GM19043 (cell line): ENCODE data around the gene TXNRD3.
"Not testable (repeated sequence)": the region's sequence is repeated elsewhere in the genome, so short reads cannot be mapped to it uniquely, and the experiment has no call there.

Experiments used
- ATAC-seq: cut with Tn5 transposase; IDR thresholded peaks from one replicate; pipeline ENCODE4 v1.9.1; 2021; ENCODE audit warnings: low read depth; ENCODE audit not compliant: unreplicated experiment

The TXNRD3 gene

DNA sequence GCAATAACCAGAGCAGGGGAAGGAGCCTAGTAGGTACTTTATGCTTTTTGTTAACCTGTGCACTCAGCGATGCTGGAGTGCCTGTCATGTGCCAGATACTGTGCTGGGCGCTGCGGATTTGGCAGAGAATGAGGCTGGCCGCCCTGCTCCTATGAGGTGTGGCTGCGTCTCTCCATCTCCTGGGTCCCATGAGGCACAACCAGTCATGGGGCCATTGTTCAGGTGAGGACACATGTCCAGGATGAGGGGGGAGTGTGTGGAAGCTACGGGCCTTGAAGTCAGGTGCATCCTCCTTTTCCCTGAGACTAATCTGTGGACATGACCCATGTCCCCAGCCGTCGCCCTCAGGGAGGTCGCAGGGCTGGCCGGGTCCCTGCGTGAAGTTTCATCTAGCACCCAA is 963 bp upstream of the TXNRD3 start:
- no peak for ATAC-seq

DNA sequence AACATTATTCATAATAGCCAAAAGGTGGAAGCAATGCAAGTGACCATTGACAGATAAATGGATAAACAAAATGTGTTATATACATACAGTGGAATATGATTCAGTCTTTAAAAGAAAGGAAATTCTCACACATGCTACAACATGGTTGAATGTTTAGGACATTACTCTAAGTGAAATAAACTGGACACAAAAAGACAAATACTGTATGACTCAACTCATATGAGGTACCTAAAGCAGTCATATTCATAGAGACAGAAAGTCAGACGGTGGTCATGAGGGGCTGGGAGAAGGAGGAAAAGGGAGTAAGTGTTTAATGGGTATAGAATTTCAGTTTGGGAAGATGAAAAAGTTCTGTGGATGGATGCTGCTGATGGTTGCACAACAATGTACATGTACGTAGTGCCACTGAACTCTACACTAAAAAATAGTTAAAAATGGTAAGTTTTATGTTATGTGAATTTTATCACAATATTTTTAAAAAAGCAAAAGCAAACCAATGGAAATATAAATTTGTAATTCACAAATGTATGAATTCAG is 5.3 kb downstream of the TXNRD3 start:
- no peak for ATAC-seq

DNA sequence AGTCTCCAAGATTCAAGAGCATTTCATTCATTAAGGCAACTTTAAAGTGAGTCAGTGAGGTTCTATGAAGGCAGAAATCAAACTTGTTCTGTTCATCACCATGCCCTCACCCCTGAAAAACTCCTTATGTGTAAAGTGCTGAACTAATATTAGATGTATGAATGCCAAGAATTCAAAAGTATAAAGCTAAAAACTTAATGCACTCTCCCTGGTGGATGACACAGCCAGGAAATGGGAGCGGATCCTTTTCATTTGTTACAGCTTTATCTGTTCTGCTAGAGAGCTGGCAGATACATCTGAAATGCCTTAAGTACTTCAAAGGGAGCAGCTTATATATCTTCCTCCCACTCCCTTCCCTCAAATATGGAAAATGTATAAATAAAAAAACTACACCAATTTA is 8.2 kb downstream of the TXNRD3 start:
- no peak for ATAC-seq

DNA sequence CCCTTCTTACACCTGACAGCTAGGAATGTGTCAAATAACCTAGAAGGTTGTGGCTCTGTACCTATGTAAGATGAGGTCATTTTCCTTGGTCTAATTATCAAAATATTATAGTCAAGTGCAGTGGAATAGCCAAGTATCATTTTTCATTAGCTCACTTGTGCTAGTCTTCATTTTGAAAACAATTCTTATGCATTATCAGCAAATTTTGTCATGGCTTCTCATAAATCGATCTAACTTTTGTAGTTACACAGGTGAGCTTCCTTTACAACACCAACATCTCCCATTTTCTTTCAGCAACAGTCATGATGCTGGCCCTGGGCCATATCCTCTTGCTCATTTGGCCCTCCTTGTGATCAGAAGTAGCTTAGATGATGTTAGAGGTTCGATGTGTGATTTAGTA is 10.3 kb downstream of the TXNRD3 start:
- no peak for ATAC-seq

DNA sequence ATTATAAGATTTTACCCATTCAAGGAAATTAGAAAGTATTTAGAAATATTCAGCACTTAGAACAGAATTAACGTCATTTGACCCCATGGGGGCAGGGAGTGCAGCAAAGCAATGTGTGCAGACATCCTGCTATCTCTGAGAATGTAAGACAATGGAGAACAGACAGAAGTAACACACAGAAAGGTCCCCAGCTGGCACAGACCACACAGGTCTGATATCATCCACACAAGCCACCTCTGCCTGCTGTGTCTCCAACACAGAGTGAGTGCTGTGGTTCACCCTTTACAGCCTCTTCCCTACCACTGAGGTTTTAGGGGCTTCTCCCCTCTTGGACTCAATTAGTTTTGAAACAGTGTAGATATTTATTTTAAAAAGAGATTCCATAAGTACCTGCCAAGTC is 16.1 kb downstream of the TXNRD3 start:
- ATAC-seq = no peak

DNA sequence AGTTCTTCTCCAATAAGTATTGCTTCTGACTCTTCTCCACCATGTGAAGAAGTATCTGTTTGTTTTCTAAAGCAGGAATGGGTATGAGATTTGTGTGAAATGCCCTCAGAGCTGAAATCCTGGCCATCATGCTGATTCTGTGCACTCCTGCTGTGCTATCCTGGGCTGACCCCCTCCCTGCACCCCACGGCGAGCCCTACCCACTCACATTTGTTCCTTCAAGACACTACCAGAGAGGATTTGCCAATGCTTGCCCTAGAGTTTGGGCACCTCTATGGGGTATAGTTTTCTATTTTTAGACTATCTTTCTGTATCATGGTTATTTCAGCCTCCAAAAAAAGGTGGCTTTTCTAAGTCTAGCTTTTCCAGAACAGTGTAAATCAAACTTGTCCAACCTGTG is 18.5 kb downstream of the TXNRD3 start:
- ATAC-seq = no peak

DNA sequence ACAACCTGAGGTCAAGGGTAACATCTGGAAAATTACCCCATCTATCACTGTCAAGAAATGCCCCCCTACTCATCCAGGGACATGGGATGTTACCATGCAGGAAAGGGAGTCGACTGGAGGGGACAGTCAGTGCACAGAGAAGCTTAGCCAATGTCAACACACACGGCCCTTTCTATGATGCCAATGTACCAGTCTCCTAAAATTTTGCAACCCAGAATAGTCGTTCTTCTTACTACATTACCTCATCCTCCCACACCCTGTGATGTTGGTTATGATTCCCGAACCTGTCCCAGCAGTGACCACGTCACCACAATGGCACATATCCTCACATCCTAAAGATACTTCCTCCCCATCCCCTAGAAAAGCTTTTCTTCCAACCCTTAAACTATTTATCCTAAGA is 20.1 kb downstream of the TXNRD3 start:
- no peak for ATAC-seq

DNA sequence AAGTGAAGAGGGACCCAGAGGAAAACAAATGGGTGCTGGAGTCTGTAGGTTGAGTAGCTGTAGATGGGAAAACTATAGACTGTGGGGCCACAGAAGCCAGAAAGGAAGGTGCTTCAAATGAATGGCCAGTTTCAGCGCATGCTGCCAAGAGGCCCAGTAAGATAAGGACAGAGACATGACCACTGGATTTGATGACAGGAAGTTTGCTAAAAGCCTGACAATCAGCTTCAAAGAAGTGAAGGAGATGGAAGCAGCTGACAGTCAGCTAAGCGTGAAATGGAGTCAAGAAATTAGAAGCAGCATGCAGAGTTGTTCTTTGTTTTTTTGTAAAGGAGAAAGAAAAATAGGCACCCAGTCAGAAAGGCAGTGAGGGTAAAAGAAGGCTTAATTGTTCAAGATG is 24.9 kb downstream of the TXNRD3 start:
- ATAC-seq = no peak

DNA sequence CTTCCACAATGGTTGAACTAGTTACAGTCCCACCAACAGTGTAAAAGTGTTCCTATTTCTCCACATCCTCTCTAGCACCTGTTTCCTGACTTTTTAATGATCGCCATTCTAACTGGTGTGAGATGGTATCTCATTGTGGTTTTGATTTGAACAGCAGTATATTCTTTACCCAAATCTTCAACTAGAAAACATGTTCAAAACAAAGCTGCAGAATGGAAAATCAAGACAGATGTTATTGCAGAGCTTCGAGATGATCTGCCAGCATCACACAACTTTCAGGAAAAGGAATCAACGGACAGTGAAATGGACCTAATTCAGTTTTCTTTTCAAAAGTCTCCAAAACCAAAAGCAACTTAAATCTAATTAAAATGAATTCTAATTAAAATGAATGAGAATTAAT is 29.2 kb downstream of the TXNRD3 start:
- ATAC-seq = not testable (repeated sequence)

DNA sequence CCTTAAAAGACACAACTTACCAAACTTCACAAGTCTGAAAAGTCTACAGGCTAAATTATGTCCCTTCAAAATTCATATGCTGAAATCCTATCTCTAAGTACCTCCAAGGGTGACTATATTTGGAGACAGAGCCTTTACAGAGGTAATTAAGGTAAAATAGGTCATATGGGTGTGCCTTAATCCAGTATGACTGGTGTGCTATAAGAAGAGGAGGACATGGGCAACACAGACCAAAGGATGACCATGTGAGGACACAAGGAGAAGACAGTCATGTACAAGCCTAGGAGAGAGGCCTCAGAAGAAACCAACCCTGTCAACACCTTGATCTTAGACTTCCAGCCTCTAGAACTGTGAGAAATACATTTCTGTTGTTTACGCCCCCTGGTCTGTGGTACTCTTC is 32.2 kb downstream of the TXNRD3 start:
- no peak for ATAC-seq

DNA sequence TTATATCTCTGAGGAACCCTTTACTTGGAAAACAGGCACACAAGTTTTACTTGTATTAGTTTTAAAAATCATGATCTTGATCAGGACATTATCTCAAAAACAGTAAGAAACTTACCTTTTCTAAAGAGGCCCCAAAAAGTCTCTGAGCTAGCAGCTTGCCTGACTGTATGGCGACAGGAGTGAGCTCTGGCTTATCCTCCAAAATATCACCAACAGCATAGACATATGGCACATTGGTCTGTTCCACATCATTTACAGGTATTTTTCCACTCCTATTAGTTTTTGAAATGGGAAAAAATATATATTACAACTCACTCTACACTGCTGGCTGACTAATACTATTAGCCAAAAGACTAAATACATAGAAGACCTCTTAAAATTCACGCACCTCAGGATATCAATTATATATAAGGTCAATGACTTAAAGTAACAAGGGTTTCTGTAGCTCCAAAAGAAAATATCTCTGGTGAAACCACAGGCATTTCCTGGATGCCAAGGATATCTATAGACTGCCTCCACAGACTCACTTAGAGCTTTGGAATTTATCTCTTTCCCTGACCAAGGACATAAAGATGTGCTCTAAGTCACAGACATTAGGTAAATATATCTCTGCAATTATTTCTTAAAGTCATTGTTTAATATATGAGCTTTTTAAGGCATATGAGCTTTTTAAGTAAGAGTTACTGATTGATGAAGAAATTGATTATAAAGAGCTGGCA is 33.1 kb downstream of the TXNRD3 start:
- no peak for ATAC-seq

DNA sequence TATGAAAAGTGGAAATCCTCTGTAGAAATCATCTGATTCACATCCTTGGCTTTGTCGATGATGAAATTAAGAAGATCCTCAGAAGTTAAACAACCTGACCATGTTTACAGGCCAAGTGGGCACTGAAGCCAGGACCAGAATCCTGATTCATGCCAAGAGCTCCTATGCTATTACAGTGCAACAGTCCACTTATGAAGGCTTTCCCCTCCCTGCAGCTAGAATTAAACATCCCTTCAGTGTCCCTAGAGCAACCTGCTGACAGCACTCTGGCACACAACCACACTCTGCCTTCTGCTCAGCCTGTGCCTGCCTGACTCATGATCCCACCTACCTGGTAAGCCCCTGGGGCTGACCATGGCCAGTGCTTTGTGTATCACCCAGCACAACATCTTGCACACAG is 33.8 kb downstream of the TXNRD3 start:
- ATAC-seq = no peak

DNA sequence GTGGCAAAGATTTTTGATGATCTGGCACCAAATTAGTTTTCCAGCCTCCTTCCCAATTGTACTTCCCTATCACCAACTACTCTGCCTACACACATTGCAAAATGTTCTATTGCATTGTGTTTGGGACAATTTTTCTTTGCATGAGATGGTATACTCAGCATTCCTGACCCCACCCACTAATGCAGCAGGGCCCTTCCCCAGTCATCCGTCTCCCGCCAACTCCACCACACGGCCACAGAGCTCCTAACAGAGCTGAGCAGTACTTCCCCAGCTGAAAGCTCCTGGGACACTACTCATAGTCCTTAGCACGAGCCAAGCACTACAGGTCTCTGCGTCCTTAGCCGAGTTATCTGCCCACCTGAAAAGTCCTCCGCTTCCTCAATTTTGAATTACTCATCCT is 34.2 kb downstream of the TXNRD3 start:
- ATAC-seq = no peak

DNA sequence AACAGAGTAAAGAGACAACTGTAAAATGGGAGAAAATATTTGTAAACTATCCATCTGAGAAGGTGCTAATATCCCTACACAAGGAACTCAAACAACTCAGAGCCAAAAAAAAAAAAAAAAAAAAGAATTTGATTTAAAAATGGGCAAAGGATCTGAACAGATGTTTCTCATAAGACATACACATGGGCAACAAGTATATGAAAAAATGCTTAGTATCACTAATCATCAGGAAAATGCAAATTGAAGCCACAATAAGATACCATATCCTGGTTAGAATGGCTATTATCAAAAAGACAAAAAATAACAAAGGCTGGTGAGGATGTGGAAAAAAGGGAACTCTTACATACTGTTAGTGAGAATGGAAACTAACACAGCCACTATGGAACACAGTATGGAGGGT is 36.2 kb downstream of the TXNRD3 start:
- ATAC-seq = no peak

DNA sequence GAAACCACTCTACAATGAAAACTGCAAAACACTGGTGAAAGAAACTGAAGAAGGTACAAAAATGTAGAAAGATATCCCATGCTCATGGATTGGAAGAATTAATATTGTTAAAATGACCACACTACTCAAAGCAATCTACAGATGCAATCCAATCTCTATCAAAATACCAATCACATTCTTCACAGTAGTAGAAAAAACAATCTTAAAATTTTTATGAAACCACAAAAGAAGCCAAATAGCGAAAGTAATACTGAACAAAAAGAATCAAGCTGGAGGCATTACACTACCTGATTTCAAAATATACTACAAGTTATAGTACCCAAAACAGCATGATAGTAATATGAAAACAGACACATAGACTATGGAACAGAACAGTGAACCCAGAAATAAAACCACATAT is 36.9 kb downstream of the TXNRD3 start:
- ATAC-seq = no peak

DNA sequence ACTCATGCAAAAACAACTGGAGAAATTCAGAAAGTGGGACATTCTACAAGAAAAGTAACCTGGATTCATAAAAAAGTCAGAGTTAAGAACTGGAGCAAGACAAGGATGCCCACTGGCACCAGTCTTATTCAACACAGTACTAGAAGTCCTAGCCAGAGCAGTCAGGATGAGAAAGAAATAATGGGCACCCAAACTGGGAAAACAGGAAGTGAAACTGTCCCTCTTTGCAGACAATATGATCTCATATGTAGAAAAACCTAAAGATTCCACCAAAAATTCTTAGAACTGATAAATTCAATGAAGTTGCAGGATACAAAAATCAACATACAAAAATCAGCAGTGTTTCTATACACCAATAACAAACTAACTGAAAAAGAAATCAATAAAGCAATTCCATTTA is 37.4 kb downstream of the TXNRD3 start:
- ATAC-seq = no peak

DNA sequence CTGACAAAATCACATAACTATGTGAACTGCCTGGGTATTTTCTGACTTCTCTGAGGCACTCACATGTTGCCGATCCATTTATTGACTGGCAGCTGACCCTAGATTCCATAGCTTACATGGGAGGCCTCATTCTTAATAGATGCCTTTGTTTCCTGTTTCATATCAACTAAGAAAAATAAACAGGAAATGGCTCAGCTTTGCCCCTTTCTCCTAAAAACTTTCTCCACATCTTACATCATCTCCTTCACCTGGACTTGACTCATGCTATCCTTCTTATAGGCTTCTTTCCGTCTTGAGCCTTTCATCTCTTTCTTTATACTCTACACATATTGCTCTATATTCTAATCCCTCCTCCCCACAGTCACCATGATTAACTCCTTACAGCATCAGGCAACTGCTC is 38.0 kb downstream of the TXNRD3 start:
- no peak for ATAC-seq

DNA sequence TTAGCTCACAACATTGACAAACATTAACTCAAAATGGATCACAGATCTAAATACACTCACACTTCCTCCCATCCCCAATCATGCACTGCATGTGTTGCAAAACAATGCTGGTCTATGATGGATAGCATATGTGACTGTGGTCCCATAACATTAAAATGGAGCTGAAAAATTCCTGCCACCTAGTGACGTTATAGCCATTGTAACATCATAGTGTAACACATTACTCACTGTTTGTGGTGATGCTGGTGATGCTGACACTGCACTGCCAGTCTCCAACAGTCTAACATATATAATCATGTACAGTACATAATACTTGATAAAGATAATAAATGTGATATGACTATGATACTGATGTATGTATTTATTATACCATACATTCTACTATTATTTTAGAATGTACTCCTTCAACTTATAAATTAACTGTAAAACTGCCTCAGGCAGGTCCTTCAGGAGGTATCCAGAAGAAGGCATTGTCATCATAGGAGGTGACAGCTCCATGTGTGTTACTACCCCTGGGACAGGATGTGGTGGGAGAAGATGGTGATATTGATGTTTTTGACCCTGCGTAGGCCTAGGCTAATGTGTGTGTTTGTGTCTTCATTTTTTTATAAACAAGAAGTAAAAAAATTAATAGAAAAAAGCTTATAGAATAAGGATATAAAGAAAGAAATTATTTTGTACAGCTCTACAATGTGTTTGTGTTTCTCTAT is 41.3 kb downstream of the TXNRD3 start:
- no peak for ATAC-seq

DNA sequence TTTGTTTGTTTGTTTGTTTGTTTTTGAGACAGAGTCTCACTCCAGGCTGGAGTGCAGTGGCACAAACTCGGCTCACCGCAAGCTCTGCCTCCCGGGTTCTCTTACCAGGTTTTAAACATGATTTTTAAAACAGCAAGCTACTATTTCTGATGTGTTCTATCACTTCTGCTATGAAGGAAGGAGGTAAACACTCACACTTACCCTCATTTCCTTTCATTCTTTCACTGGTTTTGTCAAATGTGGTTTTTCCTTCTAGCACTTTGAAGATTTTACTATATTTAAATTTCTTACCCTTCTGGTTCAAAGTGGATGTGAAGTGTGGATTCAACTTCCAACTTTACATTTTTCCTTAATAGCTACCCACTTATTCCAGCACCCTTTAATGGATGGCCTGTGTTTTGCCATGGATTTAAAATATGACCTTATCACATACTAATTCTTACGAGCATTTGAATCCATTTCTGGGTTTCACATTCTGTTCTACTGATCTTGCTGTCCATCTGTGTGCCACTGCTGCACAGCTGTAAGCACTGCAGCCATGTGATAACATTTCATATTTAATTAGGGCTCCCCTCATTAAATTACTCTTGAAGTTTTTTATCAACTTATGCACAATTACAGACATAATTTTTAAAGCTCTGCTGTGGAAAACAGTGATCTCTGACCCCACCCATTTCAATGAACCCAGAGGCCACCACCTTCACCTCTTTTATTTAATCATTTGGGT is 42.3 kb downstream of the TXNRD3 start:
- ATAC-seq = no peak

DNA sequence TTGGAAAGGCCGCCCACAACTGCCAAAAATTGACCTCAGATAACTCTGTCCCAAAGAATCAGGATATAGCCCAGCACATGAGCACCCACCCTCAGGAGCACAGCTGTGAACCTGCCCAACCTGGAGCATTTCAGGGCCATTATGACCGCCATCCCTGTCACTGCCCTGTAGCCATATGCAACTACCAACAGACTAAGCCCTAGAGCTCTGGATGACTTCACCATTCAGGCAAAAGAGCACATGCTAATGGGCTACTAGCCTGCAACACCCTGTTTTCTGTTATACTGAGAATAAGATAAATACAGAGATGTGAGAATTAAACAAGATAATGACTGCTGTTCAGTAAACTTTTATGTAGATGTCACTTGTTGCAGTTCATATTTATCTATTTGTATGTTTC is 45.0 kb downstream of the TXNRD3 start:
- no peak for ATAC-seq

DNA sequence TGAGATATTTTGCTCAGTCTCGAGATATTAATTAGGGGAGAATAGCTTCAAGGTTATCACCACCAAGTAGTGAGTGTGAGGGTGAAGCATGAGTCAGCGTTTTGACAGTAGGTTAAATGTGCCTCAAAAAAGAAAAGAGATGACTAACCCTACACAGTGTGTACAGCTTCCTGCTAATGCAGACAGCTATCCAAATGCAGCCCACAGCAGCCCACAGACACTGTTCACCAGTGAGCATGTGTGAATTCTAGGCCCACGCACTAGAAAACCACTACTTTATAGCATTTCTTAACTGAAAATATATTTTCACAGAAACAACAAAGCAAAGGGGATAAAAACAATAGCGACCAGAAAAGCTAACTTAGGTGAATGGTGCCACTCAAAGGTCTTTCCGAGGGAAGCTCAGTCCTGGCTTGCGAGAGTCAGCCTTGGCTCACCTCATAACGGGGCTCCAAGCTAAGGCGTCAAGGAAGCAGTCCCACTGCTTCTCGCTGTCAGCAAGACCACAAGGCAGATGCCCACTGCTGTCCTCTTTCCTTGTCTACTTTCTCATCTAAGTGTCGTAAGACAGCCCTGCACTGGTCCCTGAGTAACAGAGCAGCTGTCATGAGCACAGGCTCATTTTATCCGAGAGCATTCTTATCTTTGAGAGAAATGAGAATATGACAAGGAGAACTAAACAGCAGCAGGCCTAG is 47.6 kb downstream of the TXNRD3 start:
- no peak for ATAC-seq
